ENCODE data around the gene CYB561D1.

CYB561D1 gene

DNA sequence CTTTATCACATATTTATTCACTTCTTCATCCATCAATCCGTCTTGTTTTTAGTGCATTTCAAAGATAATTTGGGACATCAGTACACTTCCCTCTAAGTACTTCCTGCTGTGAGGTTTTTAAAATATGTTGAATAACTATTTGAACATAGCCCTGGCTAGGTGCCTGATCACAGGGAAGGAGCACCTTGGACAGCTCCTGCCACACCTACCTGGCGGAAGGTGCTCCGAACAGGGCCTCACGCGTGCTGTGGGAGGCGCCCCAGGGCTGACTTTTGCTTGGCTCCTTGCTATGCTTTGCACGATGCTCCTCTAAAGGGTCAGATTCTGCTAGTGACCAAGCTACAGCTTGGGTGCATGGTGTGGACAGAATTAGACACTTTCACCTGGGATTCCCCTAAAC lies 15.1 kb upstream of the CYB561D1 start:
- peaks cover 40% of the 10 kb centered on the region for H3K27me3 Mint-ChIP-seq (ENCODE audit: low read depth, poor library complexity)
- peak; percentile 38 for DNase-seq
- no peaks in the 10 kb centered on the region for H3K9me3 Mint-ChIP-seq
- TF ChIP-seq, protein P1, sequence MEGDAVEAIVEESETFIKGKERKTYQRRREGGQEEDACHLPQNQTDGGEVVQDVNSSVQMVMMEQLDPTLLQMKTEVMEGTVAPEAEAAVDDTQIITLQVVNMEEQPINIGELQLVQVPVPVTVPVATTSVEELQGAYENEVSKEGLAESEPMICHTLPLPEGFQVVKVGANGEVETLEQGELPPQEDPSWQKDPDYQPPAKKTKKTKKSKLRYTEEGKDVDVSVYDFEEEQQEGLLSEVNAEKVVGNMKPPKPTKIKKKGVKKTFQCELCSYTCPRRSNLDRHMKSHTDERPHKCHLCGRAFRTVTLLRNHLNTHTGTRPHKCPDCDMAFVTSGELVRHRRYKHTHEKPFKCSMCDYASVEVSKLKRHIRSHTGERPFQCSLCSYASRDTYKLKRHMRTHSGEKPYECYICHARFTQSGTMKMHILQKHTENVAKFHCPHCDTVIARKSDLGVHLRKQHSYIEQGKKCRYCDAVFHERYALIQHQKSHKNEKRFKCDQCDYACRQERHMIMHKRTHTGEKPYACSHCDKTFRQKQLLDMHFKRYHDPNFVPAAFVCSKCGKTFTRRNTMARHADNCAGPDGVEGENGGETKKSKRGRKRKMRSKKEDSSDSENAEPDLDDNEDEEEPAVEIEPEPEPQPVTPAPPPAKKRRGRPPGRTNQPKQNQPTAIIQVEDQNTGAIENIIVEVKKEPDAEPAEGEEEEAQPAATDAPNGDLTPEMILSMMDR (IDR thresholded peaks at IDR 0.05) = no peak
- peaks cover 11% of the 10 kb centered on the region for H3K4me1 Mint-ChIP-seq
- H3K4me3 Mint-ChIP-seq = no peak overlapping the region
- no peak overlapping the region for H3K27ac Mint-ChIP-seq
- H3K36me3 Mint-ChIP-seq (ENCODE audit: low read depth) = no peaks in the 10 kb centered on the region

GRCh38 chr1:109479311-109479710 lies 14.6 kb upstream of the CYB561D1 start:
- no peak overlapping the region for H3K27ac Mint-ChIP-seq
- H3K36me3 Mint-ChIP-seq (ENCODE audit: low read depth) = no peaks in the 10 kb centered on the region
- peaks cover 35% of the 10 kb centered on the region for H3K27me3 Mint-ChIP-seq (ENCODE audit: low read depth, poor library complexity)
- TF ChIP-seq, protein P1 (IDR thresholded peaks at IDR 0.05) = no peak
- H3K4me1 Mint-ChIP-seq = peaks cover 14% of the 10 kb centered on the region
- no peak for DNase-seq
- no peak overlapping the region for H3K4me3 Mint-ChIP-seq
- H3K9me3 Mint-ChIP-seq = no peaks in the 10 kb centered on the region

GRCh38 chr1:109479901-109480300 lies 14.0 kb upstream of the CYB561D1 start:
- no peak overlapping the region for H3K4me3 Mint-ChIP-seq
- no peak for DNase-seq
- TF ChIP-seq, protein P1 (IDR thresholded peaks at IDR 0.05) = no peak
- H3K27ac Mint-ChIP-seq = no peak overlapping the region
- H3K9me3 Mint-ChIP-seq = no peaks in the 10 kb centered on the region
- peaks cover 29% of the 10 kb centered on the region for H3K27me3 Mint-ChIP-seq (ENCODE audit: low read depth, poor library complexity)
- no peaks in the 10 kb centered on the region for H3K36me3 Mint-ChIP-seq (ENCODE audit: low read depth)
- H3K4me1 Mint-ChIP-seq = peaks cover 20% of the 10 kb centered on the region

DNA sequence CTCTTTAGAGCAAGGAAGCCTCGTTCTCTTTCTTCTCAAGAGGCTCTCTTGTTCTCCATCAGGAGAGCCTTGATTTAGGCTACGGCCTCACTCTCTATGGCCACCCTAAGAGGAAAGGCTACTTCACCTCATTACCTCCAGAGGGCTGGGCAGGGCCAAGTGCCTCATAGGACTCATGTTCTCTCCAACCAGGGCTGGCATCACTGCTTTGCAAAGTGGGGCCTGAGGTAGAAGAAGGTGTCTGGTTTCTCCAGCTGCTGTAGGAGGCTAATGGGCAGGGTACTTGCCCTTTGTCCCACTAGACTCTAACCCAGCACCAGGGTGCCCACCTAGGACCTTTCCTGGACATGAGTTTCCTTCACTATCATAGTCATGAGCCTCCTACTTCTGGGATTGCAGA lies 12.2 kb upstream of the CYB561D1 start:
- H3K27me3 Mint-ChIP-seq (ENCODE audit: low read depth, poor library complexity) = peaks cover 15% of the 10 kb centered on the region
- H3K36me3 Mint-ChIP-seq (ENCODE audit: low read depth) = peaks cover 7% of the 10 kb centered on the region
- no peak overlapping the region for H3K27ac Mint-ChIP-seq
- H3K4me3 Mint-ChIP-seq = no peak overlapping the region
- no peak for DNase-seq
- H3K4me1 Mint-ChIP-seq = peaks cover 36% of the 10 kb centered on the region
- no peaks in the 10 kb centered on the region for H3K9me3 Mint-ChIP-seq
- TF ChIP-seq, protein P1 (IDR thresholded peaks at IDR 0.05) = no peak

- H3K4me1 Mint-ChIP-seq = peaks cover 38% of the 10 kb centered on the region
- TF ChIP-seq, protein P1 (IDR thresholded peaks at IDR 0.05) = no peak
- peaks cover 13% of the 10 kb centered on the region for H3K27me3 Mint-ChIP-seq (ENCODE audit: low read depth, poor library complexity)
- peaks cover 8% of the 10 kb centered on the region for H3K36me3 Mint-ChIP-seq (ENCODE audit: low read depth)
- H3K4me3 Mint-ChIP-seq = peak overlapping the region; percentile 90
- H3K9me3 Mint-ChIP-seq = no peaks in the 10 kb centered on the region
- H3K27ac Mint-ChIP-seq = no peak overlapping the region
- DNase-seq = no peak
Observed at GRCh38 chr1:109482242-109482641, 11.7 kb upstream of the CYB561D1 start.

GRCh38 chr1:109482791-109483671 lies 10.9 kb upstream of the CYB561D1 start:
- Mint-ChIP-seq H3K36me3 (ENCODE audit: low read depth) (peaks cover 11% of the 10 kb centered on the region), H3K9me3 (no peaks in the 10 kb centered on the region), H3K4me3 (peak overlapping the region; percentile 90), H3K27me3 (ENCODE audit: low read depth, poor library complexity) (peaks cover 13% of the 10 kb centered on the region), H3K4me1 (peaks cover 38% of the 10 kb centered on the region), H3K27ac (no peak overlapping the region)
- TF ChIP-seq, protein P1 (IDR thresholded peaks at IDR 0.05) = peak; percentile 12
- DNase-seq = peak; percentile 67
